Measurements from ENCODE around the gene SLC6A6. TPM values are rescaled to one million over a fixed set of nuclear protein-coding genes. Genes with fewer than 3 reads are reported as not detected.

SLC6A6 gene
- total and polyA plus RNA-seq, 10 of the 15 experiments (the other 5 are each of a cell fraction or from before 2014, with no cell fraction given), result 5.6 to 47.0 (median 20.2) TPM

GRCh38 chr3:14398797-14399106, 3.7 kb upstream of the SLC6A6 start:
- Histone ChIP-seq H4K20me1 (ENCODE audit: control insufficient read depth, insufficient read depth) (no peaks in the 10 kb centered on the region), H2AFZ (ENCODE audit: control insufficient read depth, low read depth, low read length) (no peak overlapping the region), H3K27me3 (replicated peaks in 1 of 2; ENCODE audit: control insufficient read depth in 2 of 2, insufficient read depth in 2 of 2, low read length in 1 of 2) (no peaks in the 10 kb centered on the region; a peak in 1 of 4 replicates), H3K4me1 (ENCODE audit: control insufficient read depth, insufficient read depth, low read length) (no peaks in the 10 kb centered on the region; the same call in 1 of the 2 replicates), H3K9me3 (replicated peaks; ENCODE audit: control insufficient read depth, insufficient read depth, low read length) (no peaks in the 10 kb centered on the region), H3K4me3 (no peak overlapping the region), H3K9ac (ENCODE audit: control insufficient read depth, insufficient read depth, low read length) (no peak overlapping the region), H3K4me2 (ENCODE audit: control insufficient read depth, insufficient read depth) (no peak overlapping the region), H3K27ac (ENCODE audit: control insufficient read depth, insufficient read depth) (no peak overlapping the region), H3K79me2 (ENCODE audit: control insufficient read depth, insufficient read depth, low read length) (peaks cover 10% of the 10 kb centered on the region), H3K36me3 (ENCODE audit: control insufficient read depth in 2 of 2, insufficient read depth in 2 of 2, low read length in 1 of 2) (no peaks in the 10 kb centered on the region)
- ChIA-PET RAD21 (ENCODE audit: unreplicated experiment) (interaction anchor here (1.0 to 2.1 kb wide), 2 partner anchors 33 to 60 kb away, joined by 3 to 9 read pairs; no protein-coding TSS in a partner anchor), CTCF (interaction anchor here (0.6 to 1.3 kb wide), 7 partner anchors 27 to 1621 kb away, joined by 3 to 6 read pairs (median 3); no protein-coding TSS in a partner anchor), POLR2A (no interaction called here), SMC1A (ENCODE audit: uncharacterized antibody, unreplicated experiment) (interaction anchor here (1.2 to 12.5 kb wide), 6 partner anchors 12 to 195 kb away, joined by 3 to 143 read pairs (median 4); no protein-coding TSS in a partner anchor)
- intact Hi-C loops (cut with micrococcal nuclease; ENCODE audit: unreplicated experiment) (no loop called here), in situ Hi-C loops (cut with MboI) (no loop called here)
- 50% methylated on average over 2 of the region's 2 CpGs for WGBS (ENCODE audit: insufficient coverage, insufficient replicate concordance, low lambda C conversion rate, missing lambda C conversion rate)
- TF ChIP-seq, protein P1, sequence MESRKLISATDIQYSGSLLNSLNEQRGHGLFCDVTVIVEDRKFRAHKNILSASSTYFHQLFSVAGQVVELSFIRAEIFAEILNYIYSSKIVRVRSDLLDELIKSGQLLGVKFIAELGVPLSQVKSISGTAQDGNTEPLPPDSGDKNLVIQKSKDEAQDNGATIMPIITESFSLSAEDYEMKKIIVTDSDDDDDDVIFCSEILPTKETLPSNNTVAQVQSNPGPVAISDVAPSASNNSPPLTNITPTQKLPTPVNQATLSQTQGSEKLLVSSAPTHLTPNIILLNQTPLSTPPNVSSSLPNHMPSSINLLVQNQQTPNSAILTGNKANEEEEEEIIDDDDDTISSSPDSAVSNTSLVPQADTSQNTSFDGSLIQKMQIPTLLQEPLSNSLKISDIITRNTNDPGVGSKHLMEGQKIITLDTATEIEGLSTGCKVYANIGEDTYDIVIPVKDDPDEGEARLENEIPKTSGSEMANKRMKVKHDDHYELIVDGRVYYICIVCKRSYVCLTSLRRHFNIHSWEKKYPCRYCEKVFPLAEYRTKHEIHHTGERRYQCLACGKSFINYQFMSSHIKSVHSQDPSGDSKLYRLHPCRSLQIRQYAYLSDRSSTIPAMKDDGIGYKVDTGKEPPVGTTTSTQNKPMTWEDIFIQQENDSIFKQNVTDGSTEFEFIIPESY (IDR thresholded peaks at IDR 0.05), result no peak
- TF ChIP-seq CHD2 (IDR thresholded peaks at IDR 0.05; ENCODE audit: borderline replicate concordance, low read depth, low read length) (no peak), ZNF217 (IDR thresholded peaks at IDR 0.05) (no peak), ZNF622 (IDR thresholded peaks at IDR 0.05) (no peak), SMAD1 (IDR thresholded peaks at IDR 0.05; ENCODE audit: low read depth, partially characterized antibody) (no peak), CBX5 (IDR thresholded peaks at IDR 0.05; ENCODE audit: low read depth) (no peak)
- TF ChIP-seq, protein P2, sequence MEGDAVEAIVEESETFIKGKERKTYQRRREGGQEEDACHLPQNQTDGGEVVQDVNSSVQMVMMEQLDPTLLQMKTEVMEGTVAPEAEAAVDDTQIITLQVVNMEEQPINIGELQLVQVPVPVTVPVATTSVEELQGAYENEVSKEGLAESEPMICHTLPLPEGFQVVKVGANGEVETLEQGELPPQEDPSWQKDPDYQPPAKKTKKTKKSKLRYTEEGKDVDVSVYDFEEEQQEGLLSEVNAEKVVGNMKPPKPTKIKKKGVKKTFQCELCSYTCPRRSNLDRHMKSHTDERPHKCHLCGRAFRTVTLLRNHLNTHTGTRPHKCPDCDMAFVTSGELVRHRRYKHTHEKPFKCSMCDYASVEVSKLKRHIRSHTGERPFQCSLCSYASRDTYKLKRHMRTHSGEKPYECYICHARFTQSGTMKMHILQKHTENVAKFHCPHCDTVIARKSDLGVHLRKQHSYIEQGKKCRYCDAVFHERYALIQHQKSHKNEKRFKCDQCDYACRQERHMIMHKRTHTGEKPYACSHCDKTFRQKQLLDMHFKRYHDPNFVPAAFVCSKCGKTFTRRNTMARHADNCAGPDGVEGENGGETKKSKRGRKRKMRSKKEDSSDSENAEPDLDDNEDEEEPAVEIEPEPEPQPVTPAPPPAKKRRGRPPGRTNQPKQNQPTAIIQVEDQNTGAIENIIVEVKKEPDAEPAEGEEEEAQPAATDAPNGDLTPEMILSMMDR (IDR thresholded peaks at IDR 0.05 in 2 of 3, conservative IDR thresholded peaks at IDR 0.05 in 1 of 3; ENCODE audit: control insufficient read depth in 2 of 3, extremely low read depth in 1 of 3, insufficient read depth in 1 of 3, low read depth in 3 of 3, low read length in 3 of 3), result peak in 1 of 3 experiments; percentile 17; a peak in 2 of 6 replicates
- TF ChIP-seq, protein P3, sequence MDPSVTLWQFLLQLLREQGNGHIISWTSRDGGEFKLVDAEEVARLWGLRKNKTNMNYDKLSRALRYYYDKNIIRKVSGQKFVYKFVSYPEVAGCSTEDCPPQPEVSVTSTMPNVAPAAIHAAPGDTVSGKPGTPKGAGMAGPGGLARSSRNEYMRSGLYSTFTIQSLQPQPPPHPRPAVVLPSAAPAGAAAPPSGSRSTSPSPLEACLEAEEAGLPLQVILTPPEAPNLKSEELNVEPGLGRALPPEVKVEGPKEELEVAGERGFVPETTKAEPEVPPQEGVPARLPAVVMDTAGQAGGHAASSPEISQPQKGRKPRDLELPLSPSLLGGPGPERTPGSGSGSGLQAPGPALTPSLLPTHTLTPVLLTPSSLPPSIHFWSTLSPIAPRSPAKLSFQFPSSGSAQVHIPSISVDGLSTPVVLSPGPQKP (IDR thresholded peaks at IDR 0.05; ENCODE audit: low read depth, low read length), result no peak
- DNase-seq (ENCODE audit: low read depth, low spot score) (no peak), ATAC-seq (no peak), FAIRE-seq (no peak)
- BruUV-seq (replicated peaks), result no TSS peak

All from GM12878 (cell line).